HG03103 (cell line): ENCODE data around the gene GALNT2.

Source experiments
- ATAC-seq: cut with Tn5 transposase; IDR thresholded peaks from one replicate; pipeline ENCODE4 v1.9.1; 2021; ENCODE audit warnings: low read depth; ENCODE audit not compliant: unreplicated experiment

Gene GALNT2

GRCh38 chr1:230050973-230051735, 15.9 kb upstream of the GALNT2 start:
- ATAC-seq: no peak

- ATAC-seq: no peak
Measured at GRCh38 chr1:230052018-230052417, 15.0 kb upstream of the GALNT2 start.

GRCh38 chr1:230052665-230053064, 14.4 kb upstream of the GALNT2 start:
- no peak for ATAC-seq

GRCh38 chr1:230054092-230054749, 12.8 kb upstream of the GALNT2 start:
- ATAC-seq: no peak

- ATAC-seq: no peak
Measured at GRCh38 chr1:230056098-230056497, 10.9 kb upstream of the GALNT2 start.

- ATAC-seq: no peak
Measured at GRCh38 chr1:230057100-230057499, 9.9 kb upstream of the GALNT2 start.

- ATAC-seq: no peak
Measured at GRCh38 chr1:230057681-230058565, 9.1 kb upstream of the GALNT2 start.

GRCh38 chr1:230058626-230059025, 8.4 kb upstream of the GALNT2 start:
- no peak for ATAC-seq

- no peak for ATAC-seq
Measured at GRCh38 chr1:230061801-230062200, 5.2 kb upstream of the GALNT2 start.

- no peak for ATAC-seq
Measured at GRCh38 chr1:230062521-230062920, 4.5 kb upstream of the GALNT2 start.

- ATAC-seq: no peak
Measured at GRCh38 chr1:230064283-230064682, 2.8 kb upstream of the GALNT2 start.

GRCh38 chr1:230065161-230065560, 1.9 kb upstream of the GALNT2 start:
- ATAC-seq: no peak

GRCh38 chr1:230065571-230065970, 1.5 kb upstream of the GALNT2 start:
- no peak for ATAC-seq

GRCh38 chr1:230066031-230066430, 1.0 kb upstream of the GALNT2 start:
- ATAC-seq: no peak

GRCh38 chr1:230067419-230067870, 407 bp downstream of the GALNT2 start:
- ATAC-seq: no peak

- no peak for ATAC-seq
Measured at GRCh38 chr1:230067871-230068620, 1.0 kb downstream of the GALNT2 start.

- ATAC-seq: no peak
Measured at GRCh38 chr1:230068621-230068873, 1.5 kb downstream of the GALNT2 start.

- ATAC-seq: no peak
Measured at GRCh38 chr1:230068952-230069684, 2.1 kb downstream of the GALNT2 start.

- ATAC-seq: no peak
Measured at GRCh38 chr1:230069796-230070195, 2.8 kb downstream of the GALNT2 start.
